Measurements from ENCODE around the gene WFDC1. TPM values are rescaled to one million over a fixed set of nuclear protein-coding genes. Genes with fewer than 3 reads are reported as not detected.

Gene WFDC1
- total and polyA plus RNA-seq, 4 donors = 1.0 to 5.2 (median 2.9) TPM

DNA sequence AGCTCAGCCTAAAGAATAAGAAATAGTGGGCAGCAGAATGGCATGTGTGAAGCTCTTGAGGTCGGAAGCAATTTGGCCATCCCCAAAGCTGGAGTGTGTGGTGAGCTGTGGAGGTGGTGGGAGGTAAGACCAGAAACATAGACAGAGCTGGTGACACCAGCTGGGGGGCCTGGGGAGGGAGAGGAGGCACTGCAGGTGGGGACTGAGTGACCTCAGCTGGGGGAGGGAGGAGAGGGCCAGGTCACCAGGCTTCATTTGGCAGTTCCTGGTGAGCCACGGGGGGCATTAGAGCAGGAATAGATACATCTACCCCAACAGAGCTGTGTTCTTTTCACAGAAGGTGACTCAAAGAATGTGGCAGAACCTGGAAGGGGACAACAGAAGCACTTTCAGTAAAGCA lies 31.9 kb downstream of the WFDC1 start:
- no peak for DNase-seq (ENCODE audit: low spot score)
- Histone ChIP-seq H3K4me1 (ENCODE audit: control insufficient read depth in 4 of 4, insufficient read depth in 4 of 4, low read length in 3 of 4) (no peaks in the 10 kb centered on the region), H3K27me3 (ENCODE audit: control insufficient read depth in 4 of 4, insufficient read depth in 4 of 4, low read length in 3 of 4) (no peaks in the 10 kb centered on the region), H3K36me3 (ENCODE audit: control insufficient read depth in 4 of 4, insufficient read depth in 3 of 4, low read depth in 1 of 4, low read length in 3 of 4) (no peaks in the 10 kb centered on the region), H3K9ac (ENCODE audit: low read depth in 1 of 2, low read length in 2 of 2) (no peak overlapping the region), H3K4me3 (ENCODE audit: low read depth in 1 of 3, low read length in 3 of 3) (no peak overlapping the region), H3K27ac (ENCODE audit: low read depth in 1 of 2, low read length in 2 of 2) (no peak overlapping the region), H3K9me3 (ENCODE audit: control insufficient read depth in 4 of 4, low read length in 3 of 4) (peaks cover 0 to 10% (median 6%) of the 10 kb centered on the region in 4 donors)
- 69% methylated on average over 2 of the region's 2 CpGs for WGBS
- TF ChIP-seq, protein P1, sequence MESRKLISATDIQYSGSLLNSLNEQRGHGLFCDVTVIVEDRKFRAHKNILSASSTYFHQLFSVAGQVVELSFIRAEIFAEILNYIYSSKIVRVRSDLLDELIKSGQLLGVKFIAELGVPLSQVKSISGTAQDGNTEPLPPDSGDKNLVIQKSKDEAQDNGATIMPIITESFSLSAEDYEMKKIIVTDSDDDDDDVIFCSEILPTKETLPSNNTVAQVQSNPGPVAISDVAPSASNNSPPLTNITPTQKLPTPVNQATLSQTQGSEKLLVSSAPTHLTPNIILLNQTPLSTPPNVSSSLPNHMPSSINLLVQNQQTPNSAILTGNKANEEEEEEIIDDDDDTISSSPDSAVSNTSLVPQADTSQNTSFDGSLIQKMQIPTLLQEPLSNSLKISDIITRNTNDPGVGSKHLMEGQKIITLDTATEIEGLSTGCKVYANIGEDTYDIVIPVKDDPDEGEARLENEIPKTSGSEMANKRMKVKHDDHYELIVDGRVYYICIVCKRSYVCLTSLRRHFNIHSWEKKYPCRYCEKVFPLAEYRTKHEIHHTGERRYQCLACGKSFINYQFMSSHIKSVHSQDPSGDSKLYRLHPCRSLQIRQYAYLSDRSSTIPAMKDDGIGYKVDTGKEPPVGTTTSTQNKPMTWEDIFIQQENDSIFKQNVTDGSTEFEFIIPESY (IDR thresholded peaks at IDR 0.05) = no peak
- TF ChIP-seq, protein P2, sequence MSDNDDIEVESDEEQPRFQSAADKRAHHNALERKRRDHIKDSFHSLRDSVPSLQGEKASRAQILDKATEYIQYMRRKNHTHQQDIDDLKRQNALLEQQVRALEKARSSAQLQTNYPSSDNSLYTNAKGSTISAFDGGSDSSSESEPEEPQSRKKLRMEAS (IDR thresholded peaks at IDR 0.05) = no peak
- no peak for TF ChIP-seq TAF1 (conservative IDR thresholded peaks at IDR 0.05)
- TF ChIP-seq HNF4G (IDR thresholded peaks at IDR 0.05) = no peak
- no peak for TF ChIP-seq NR2F2 (IDR thresholded peaks at IDR 0.05)
- TF ChIP-seq FOXA2 (IDR thresholded peaks at IDR 0.05) = no peak
- TF ChIP-seq, protein P3, sequence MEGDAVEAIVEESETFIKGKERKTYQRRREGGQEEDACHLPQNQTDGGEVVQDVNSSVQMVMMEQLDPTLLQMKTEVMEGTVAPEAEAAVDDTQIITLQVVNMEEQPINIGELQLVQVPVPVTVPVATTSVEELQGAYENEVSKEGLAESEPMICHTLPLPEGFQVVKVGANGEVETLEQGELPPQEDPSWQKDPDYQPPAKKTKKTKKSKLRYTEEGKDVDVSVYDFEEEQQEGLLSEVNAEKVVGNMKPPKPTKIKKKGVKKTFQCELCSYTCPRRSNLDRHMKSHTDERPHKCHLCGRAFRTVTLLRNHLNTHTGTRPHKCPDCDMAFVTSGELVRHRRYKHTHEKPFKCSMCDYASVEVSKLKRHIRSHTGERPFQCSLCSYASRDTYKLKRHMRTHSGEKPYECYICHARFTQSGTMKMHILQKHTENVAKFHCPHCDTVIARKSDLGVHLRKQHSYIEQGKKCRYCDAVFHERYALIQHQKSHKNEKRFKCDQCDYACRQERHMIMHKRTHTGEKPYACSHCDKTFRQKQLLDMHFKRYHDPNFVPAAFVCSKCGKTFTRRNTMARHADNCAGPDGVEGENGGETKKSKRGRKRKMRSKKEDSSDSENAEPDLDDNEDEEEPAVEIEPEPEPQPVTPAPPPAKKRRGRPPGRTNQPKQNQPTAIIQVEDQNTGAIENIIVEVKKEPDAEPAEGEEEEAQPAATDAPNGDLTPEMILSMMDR (IDR thresholded peaks at IDR 0.05; ENCODE audit: low read depth, low read length, missing input control) = no peak
- no peak for TF ChIP-seq RXRA (IDR thresholded peaks at IDR 0.05)
- no peak for TF ChIP-seq HNF4A (conservative IDR thresholded peaks at IDR 0.05)
- TF ChIP-seq JUND (IDR thresholded peaks at IDR 0.05) = no peak
- no peak for TF ChIP-seq RAD21 (IDR thresholded peaks at IDR 0.05)

DNA sequence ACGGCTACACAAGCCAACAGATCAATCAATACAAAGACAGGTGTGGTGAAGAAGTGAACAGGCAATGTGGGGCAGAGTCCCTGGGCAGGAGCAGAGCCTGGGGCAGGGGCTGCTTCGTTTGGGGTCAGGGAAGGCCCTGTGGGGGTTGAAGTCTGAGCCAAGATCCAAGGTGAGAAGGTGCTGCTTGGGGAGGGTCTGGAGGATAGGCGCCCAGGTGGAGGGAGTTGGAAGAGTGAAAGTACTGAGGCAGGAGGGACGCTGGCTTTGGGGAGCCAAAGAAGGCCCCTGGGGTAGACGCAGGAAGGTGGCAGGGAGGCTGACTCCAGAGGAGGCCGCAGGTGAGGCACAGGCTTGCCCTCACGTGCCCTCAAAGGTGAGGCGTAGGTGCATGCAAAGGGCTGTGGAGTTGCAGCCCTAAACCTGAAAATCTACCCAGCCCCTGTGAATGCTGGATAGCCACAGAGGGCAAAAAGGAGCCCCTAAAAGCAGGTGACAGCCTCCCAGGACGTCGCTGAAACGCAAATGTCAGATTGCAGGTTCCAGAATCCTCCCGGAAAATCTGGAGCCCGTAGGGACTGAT lies 33.3 kb downstream of the WFDC1 start:
- DNase-seq (ENCODE audit: low spot score) = no peak

More for the DNA sequence above, 33.3 kb downstream of the WFDC1 start:
- Histone ChIP-seq H3K4me3 (ENCODE audit: low read depth in 1 of 3, low read length in 3 of 3) (no peak overlapping the region), H3K9me3 (ENCODE audit: control insufficient read depth in 4 of 4, low read length in 3 of 4) (peaks cover 0 to 10% (median 6%) of the 10 kb centered on the region in 4 donors), H3K4me1 (ENCODE audit: control insufficient read depth in 4 of 4, insufficient read depth in 4 of 4, low read length in 3 of 4) (no peaks in the 10 kb centered on the region), H3K9ac (ENCODE audit: low read depth in 1 of 2, low read length in 2 of 2) (no peak overlapping the region), H3K27ac (ENCODE audit: low read depth in 1 of 2, low read length in 2 of 2) (no peak overlapping the region), H3K27me3 (ENCODE audit: control insufficient read depth in 4 of 4, insufficient read depth in 4 of 4, low read length in 3 of 4) (no peaks in the 10 kb centered on the region), H3K36me3 (ENCODE audit: control insufficient read depth in 4 of 4, insufficient read depth in 3 of 4, low read depth in 1 of 4, low read length in 3 of 4) (no peaks in the 10 kb centered on the region)
- TF ChIP-seq, protein P1 (IDR thresholded peaks at IDR 0.05) = no peak
- no peak for TF ChIP-seq FOXA2 (IDR thresholded peaks at IDR 0.05)
- TF ChIP-seq, protein P2 (IDR thresholded peaks at IDR 0.05) = no peak
- TF ChIP-seq, protein P4, sequence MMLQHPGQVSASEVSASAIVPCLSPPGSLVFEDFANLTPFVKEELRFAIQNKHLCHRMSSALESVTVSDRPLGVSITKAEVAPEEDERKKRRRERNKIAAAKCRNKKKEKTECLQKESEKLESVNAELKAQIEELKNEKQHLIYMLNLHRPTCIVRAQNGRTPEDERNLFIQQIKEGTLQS (IDR thresholded peaks at IDR 0.05) = no peak
- WGBS = 73% methylated on average over 13 of the region's 13 CpGs

All from liver (tissue), 9 donors.